H1 (cell line): ENCODE measurements around the gene KRTAP4-2. TPM values are rescaled to one million over a fixed set of nuclear protein-coding genes. Genes with fewer than 3 reads are reported as not detected.
A peak's percentile ranks its signal among the peaks of the same experiment; 100 is the strongest.

ENCODE experiments used
- CTCF ChIA-PET: fragments of 300-600 bp; sonication (Branson Sonifier 250); formaldehyde crosslinking; loops from one replicate; lab custom pipeline; 2021; ENCODE audit not compliant: partially characterized antibody; lab: Charles Lee
- POLR2A ChIA-PET: fragments of 300-600 bp; sonication (Branson Sonifier 250); formaldehyde crosslinking; loops from one replicate; lab custom pipeline; 2021; ENCODE audit warnings: inconsistent platforms; ENCODE audit not compliant: partially characterized antibody; lab: Charles Lee
- DNase-seq, 2 experiments: peaks; one replicate each; pipeline versions ENCODE4 v3.0.0 to v3.0.0-alpha.2; 2010 to 2022; ENCODE audit warnings: low spot score in 2 of 2, low read depth in 1 of 2, mixed read lengths in 1 of 2
- FAIRE-seq: peaks from 2 replicates; lab custom pipeline; 2011; peaks lifted over from hg19 to GRCh38; lab: Jason Lieb, UNC
- H2AFZ ChIP-seq: 2 replicates; pipeline ENCODE4 v1.8.1; 2012; ENCODE audit warnings: low read length, inconsistent platforms
- H2AK5ac ChIP-seq: 2 replicates; pipeline ENCODE4 v1.6.1; 2013; ENCODE audit warnings: low read depth, low read length
- H2BK120ac ChIP-seq: replicated peaks from 2 replicates; pipeline ENCODE3; 2013; ENCODE audit warnings: low read depth, low read length, inconsistent platforms
- H2BK12ac ChIP-seq: 2 replicates; pipeline ENCODE4 v1.6.1; 2013; ENCODE audit warnings: low read depth, low read length
- H2BK15ac ChIP-seq: 2 replicates; pipeline ENCODE4 v1.6.1; 2013; ENCODE audit warnings: low read length
- H2BK20ac ChIP-seq: 2 replicates; pipeline ENCODE4 v1.6.1; 2013; ENCODE audit warnings: low read length
- H2BK5ac ChIP-seq: 2 replicates; pipeline ENCODE4 v1.6.1; 2013; ENCODE audit warnings: low read depth, low read length
- H3K14ac ChIP-seq: 2 replicates; pipeline ENCODE4 v1.6.1; 2013; ENCODE audit warnings: inconsistent platforms; ENCODE audit not compliant: insufficient read length
- H3K18ac ChIP-seq: 2 replicates; pipeline ENCODE4 v1.6.1; 2013; ENCODE audit warnings: low read length; ENCODE audit errors: extremely low read depth
- H3K23ac ChIP-seq: 2 replicates; pipeline ENCODE4 v1.6.1; 2013; ENCODE audit warnings: inconsistent platforms; ENCODE audit not compliant: insufficient read length
- H3K23me2 ChIP-seq: 2 replicates; pipeline ENCODE4 v1.6.1; 2013; ENCODE audit warnings: low read depth, low read length
- H3K27ac ChIP-seq: 2 replicates; pipeline ENCODE4 v1.6.1; 2011; ENCODE audit warnings: low read depth, low read length, inconsistent platforms
- H3K27me3 ChIP-seq, 4 experiments: replicated peaks in 1 of 4; 1 replicate in 1 of 4; 2 replicates in 3 of 4; pipeline versions ENCODE4 v1.6.1 to v1.8.1; 2011 to 2013; ENCODE audit warnings: low read length in 3 of 4, mild to moderate bottlenecking in 3 of 4, inconsistent platforms in 2 of 4, mixed read lengths in 2 of 4, moderate library complexity in 1 of 4; ENCODE audit not compliant: control insufficient read depth in 3 of 4, insufficient read depth in 3 of 4; ENCODE audit errors: extremely low read depth in 1 of 4
- H3K36me3 ChIP-seq, 4 experiments: 2 replicates each; pipeline versions ENCODE4 v1.6.1 to v1.8.1; 2011 to 2013; ENCODE audit warnings: mild to moderate bottlenecking in 4 of 4, low read length in 3 of 4, moderate library complexity in 2 of 4, control low read depth in 1 of 4, inconsistent platforms in 1 of 4; ENCODE audit not compliant: insufficient read depth in 4 of 4, control insufficient read depth in 2 of 4
- H3K4ac ChIP-seq: replicated peaks from 2 replicates; pipeline ENCODE3; 2013; ENCODE audit warnings: low read length, low read depth, mixed read lengths, inconsistent platforms; ENCODE audit not compliant: insufficient read length
- H3K4me1 ChIP-seq, 4 experiments: replicated peaks in 1 of 4; 1 replicate in 1 of 4; 2 replicates in 3 of 4; pipeline versions ENCODE4 v1.6.1 to v1.8.1; 2011 to 2013; ENCODE audit warnings: low read length in 3 of 4, inconsistent platforms in 2 of 4, mixed read lengths in 1 of 4; ENCODE audit not compliant: insufficient read depth in 4 of 4, control insufficient read depth in 3 of 4
- H3K4me2 ChIP-seq, 2 experiments: 2 replicates each; pipeline versions ENCODE4 v1.6.1 to v1.8.1; 2011 to 2013; ENCODE audit warnings: low read depth in 2 of 2, low read length in 2 of 2, control low read depth in 1 of 2, inconsistent platforms in 1 of 2, mild to moderate bottlenecking in 1 of 2; ENCODE audit not compliant: insufficient read depth in 1 of 2
- H3K4me3 ChIP-seq, 4 experiments: fragments of 200-600, 300-600 bp in 1 of 4; sonication (generic), shearing (Covaris generic), sonication (Bioruptor Twin) in 1 of 4; 2 replicates each; pipeline versions ENCODE4 v1.5.1 to v1.8.1; 2011 to 2016; ENCODE audit warnings: low read length in 4 of 4, low read depth in 3 of 4, control low read depth in 2 of 4, inconsistent platforms in 2 of 4, mild to moderate bottlenecking in 2 of 4, mixed read lengths in 1 of 4, moderate library complexity in 1 of 4; ENCODE audit not compliant: insufficient read depth in 2 of 4; ENCODE audit errors: extremely low read depth in 1 of 4
- H3K56ac ChIP-seq: replicated peaks from 2 replicates; pipeline ENCODE3; 2013; ENCODE audit warnings: low read depth, mild to moderate bottlenecking, mixed read lengths, low read length, inconsistent platforms; ENCODE audit not compliant: insufficient read length
- H3K79me1 ChIP-seq: 2 replicates; pipeline ENCODE4 v1.6.1; 2013; ENCODE audit warnings: low read depth, low read length, control low read depth
- H3K79me2 ChIP-seq, 2 experiments: 2 replicates each; pipeline versions ENCODE4 v1.6.1 to v1.8.1; 2012 to 2013; ENCODE audit warnings: low read length in 2 of 2, mild to moderate bottlenecking in 2 of 2, inconsistent platforms in 1 of 2; ENCODE audit not compliant: insufficient read depth in 2 of 2, control insufficient read depth in 1 of 2
- H3K9ac ChIP-seq, 4 experiments: replicated peaks in 1 of 4; 1 replicate in 1 of 4; 2 replicates in 3 of 4; pipeline versions ENCODE4 v1.6.1 to v1.8.1; 2011 to 2013; ENCODE audit warnings: low read depth in 3 of 4, low read length in 3 of 4, control low read depth in 2 of 4, mild to moderate bottlenecking in 2 of 4, moderate library complexity in 2 of 4, inconsistent platforms in 1 of 4; ENCODE audit errors: extremely low read depth in 1 of 4
- H3K9me3 ChIP-seq, 2 experiments: 2 replicates each; pipeline versions ENCODE4 v1.6.1 to v1.8.1; 2012 to 2013; ENCODE audit warnings: mild to moderate bottlenecking in 2 of 2, moderate library complexity in 2 of 2, control low read depth in 1 of 2, inconsistent platforms in 1 of 2, low read depth in 1 of 2, low read length in 1 of 2, mixed read lengths in 1 of 2; ENCODE audit not compliant: insufficient read depth in 2 of 2
- H4K20me1 ChIP-seq, 2 experiments: replicated peaks in 1 of 2; 2 replicates each; pipeline versions ENCODE3 to v1.8.1; 2011 to 2013; ENCODE audit warnings: inconsistent platforms in 2 of 2, low read length in 2 of 2, mild to moderate bottlenecking in 1 of 2; ENCODE audit not compliant: insufficient read depth in 2 of 2, control insufficient read depth in 1 of 2
- H4K5ac ChIP-seq: 2 replicates; pipeline ENCODE4 v1.6.1; 2013; ENCODE audit warnings: low read length, low read depth, mixed read lengths, inconsistent platforms; ENCODE audit not compliant: insufficient read length
- H4K8ac ChIP-seq: 2 replicates; pipeline ENCODE4 v1.8.0; 2013; ENCODE audit warnings: mild to moderate bottlenecking, moderate library complexity, low read length, inconsistent platforms; ENCODE audit not compliant: insufficient read depth; ENCODE audit errors: extremely low read depth
- H4K91ac ChIP-seq: replicated peaks from 2 replicates; pipeline ENCODE3; 2013; ENCODE audit warnings: low read length, mixed read lengths, inconsistent platforms; ENCODE audit not compliant: insufficient read length
- SP1 ChIP-seq: IDR thresholded peaks from 2 replicates; pipeline ENCODE4 v1.6.1; 2011; ENCODE audit warnings: low read depth, low read length
- WGBS, 2 experiments: shearing (Covaris generic) in 1 of 2; methylation state at CpG; one replicate each; pipeline versions ENCODE4 v1.1.6 to v1.1.7; 2013 to 2015; ENCODE audit warnings: low lambda C conversion rate in 2 of 2, mixed read lengths in 2 of 2, inconsistent platforms in 1 of 2, low coverage in 1 of 2, missing lambda C conversion rate in 1 of 2; ENCODE audit not compliant: insufficient replicate concordance in 2 of 2, insufficient coverage in 1 of 2, insufficient read length in 1 of 2; ENCODE audit errors: extremely low coverage in 1 of 2, missing lambda C conversion rate in 1 of 2; 5-methylcytosine and 5-hydroxymethylcytosine counted together
- polyA plus RNA-seq, 7 experiments: library from polyadenylated mRNA; depleted of rRNA in 3 of 7; stranded (reverse) in 5 of 7; unstranded in 2 of 7; fragments of >200 nt in 5 of 7; fragments of 200-250 nt in 2 of 7; gene quantifications; 1 replicate in 5 of 7; 2 replicates in 1 of 7; 4 replicates in 1 of 7; pipeline versions ENCODE4 v1.2.1 to v1.2.3, GENCODE V29; 2011 to 2013; ENCODE audit warnings: missing spikeins in 2 of 7, mixed read lengths in 2 of 7
- total RNA-seq: library from RNA; stranded (reverse); fragmentation: NEBNext Ultra II Directional; extraction: Animal tissue kit (Norgen Biotek cat#: 25700); gene quantifications from 2 replicates; pipeline ENCODE4 v1.2.1, GENCODE V29; 2021
- TF ChIP-seq, protein P1 (sequence below): IDR thresholded peaks from 2 replicates; pipeline ENCODE4 v1.6.1; 2011; ENCODE audit warnings: low read depth, mild to moderate bottlenecking, low read length; ENCODE audit not compliant: insufficient read depth

Gene KRTAP4-2
- total and polyA plus RNA-seq, 2 of the 8 experiments (the other 6 are each of a cell fraction or from before 2014, with no cell fraction given), result not detected

DNA sequence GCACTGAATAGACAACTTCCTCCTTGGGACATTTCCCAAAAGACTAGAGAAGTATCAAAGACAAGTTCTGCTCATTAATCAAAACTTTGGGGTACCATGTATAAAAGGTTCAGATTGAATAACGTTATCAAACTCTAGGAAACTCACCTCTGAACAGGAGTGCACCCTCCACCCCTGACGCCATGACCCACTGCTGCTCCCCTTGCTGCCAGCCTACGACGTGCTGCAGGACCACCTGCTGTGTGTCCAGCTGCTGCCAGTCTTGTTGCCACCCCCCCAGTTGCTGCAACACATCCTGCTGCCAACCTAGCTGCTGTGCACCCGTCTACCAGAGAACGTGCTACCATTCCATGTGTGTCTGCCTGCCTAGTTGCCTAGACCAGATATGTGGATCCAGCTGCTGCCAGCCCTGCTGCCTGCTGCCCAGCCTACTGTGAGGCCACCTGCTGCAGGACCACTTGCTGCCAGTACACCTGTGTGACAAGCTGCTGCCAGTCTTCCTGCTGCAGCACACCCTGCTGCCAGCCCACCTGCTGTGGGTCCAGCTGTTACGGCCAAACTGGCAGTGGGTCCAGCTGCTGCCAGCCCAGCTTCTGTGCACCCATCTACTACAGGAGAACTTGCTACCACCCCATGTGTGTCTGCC is 34.6 kb upstream of the KRTAP4-2 start:
- no peak overlapping the region for H4K5ac ChIP-seq
- H3K9ac ChIP-seq, result 0 out of 7 replicates have a peak overlapping the region, but pooled peaks of 1 of the 4 experiments have one; percentile 13
- no peaks in the 10 kb centered on the region for H3K23me2 ChIP-seq
- no peak overlapping the region for H4K91ac ChIP-seq
- no peak overlapping the region for H3K4me2 ChIP-seq
- no peak overlapping the region for H3K56ac ChIP-seq
- H3K4me1 ChIP-seq, result no peaks in the 10 kb centered on the region
- WGBS, 2 experiments, result 85% methylated on average over 7 of the region's 7 CpGs; no CpG with 5 or more reads in 1 of the 2 experiments
- H2AK5ac ChIP-seq, result no peak overlapping the region
- no peak overlapping the region for H3K23ac ChIP-seq
- no peak overlapping the region for H2BK120ac ChIP-seq
- H3K79me1 ChIP-seq, result no peaks in the 10 kb centered on the region
- no peak overlapping the region for H2AFZ ChIP-seq
- H3K79me2 ChIP-seq, result no peaks in the 10 kb centered on the region
- no peaks in the 10 kb centered on the region for H3K27me3 ChIP-seq
- H4K20me1 ChIP-seq, result no peaks in the 10 kb centered on the region
- no peak overlapping the region for H3K4ac ChIP-seq
- peak overlapping the region; percentile 67; the same call in 1 of the 2 replicates for H2BK5ac ChIP-seq
- H3K18ac ChIP-seq, result no peak overlapping the region
- FAIRE-seq (no peak), DNase-seq (no peak)
- peak overlapping the region; percentile 77; the same call in 1 of the 2 replicates for H4K8ac ChIP-seq
- H3K4me3 ChIP-seq, result no peak overlapping the region
- H3K14ac ChIP-seq, result no peak overlapping the region
- TF ChIP-seq SP1, result no peak
- TF ChIP-seq, protein P1, sequence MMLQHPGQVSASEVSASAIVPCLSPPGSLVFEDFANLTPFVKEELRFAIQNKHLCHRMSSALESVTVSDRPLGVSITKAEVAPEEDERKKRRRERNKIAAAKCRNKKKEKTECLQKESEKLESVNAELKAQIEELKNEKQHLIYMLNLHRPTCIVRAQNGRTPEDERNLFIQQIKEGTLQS, result no peak
- no peak overlapping the region; the same call in 1 of the 2 replicates for H2BK15ac ChIP-seq
- H2BK12ac ChIP-seq, result peak overlapping the region; percentile 23; the same call in 1 of the 2 replicates
- H3K9me3 ChIP-seq, result 0 out of 4 replicates have a peak, but pooled peaks cover 0 to under 1% of the 10 kb centered on the region in 2 experiments
- ChIA-PET CTCF (interaction anchor here (0.8 to 1.4 kb wide), 4 partner anchors 13 to 336 kb away, joined by 3 read pairs; no protein-coding TSS in a partner anchor), POLR2A (no interaction called here)
- no peaks in the 10 kb centered on the region for H3K36me3 ChIP-seq
- no peak overlapping the region for H3K27ac ChIP-seq
- H2BK20ac ChIP-seq, result no peak overlapping the region
